Trophoblast cell (in vitro differentiated cells and primary cell): ENCODE results near the gene PPP1R15A.

ENCODE experiments used
- DNase-seq, 2 donors: peaks; one replicate each; pipeline ENCODE4 v3.0.0-alpha.2; 2016
- H2AFZ ChIP-seq: 2 replicates; pipeline ENCODE4 v1.6.1; 2013; ENCODE audit warnings: low read length, moderate library complexity, mild to moderate bottlenecking; ENCODE audit not compliant: insufficient read depth, poor library complexity
- H2AK5ac ChIP-seq: 2 replicates; pipeline ENCODE4 v1.6.1; 2013; ENCODE audit warnings: mild to moderate bottlenecking, low read length
- H2BK120ac ChIP-seq: 2 replicates; pipeline ENCODE4 v1.6.1; 2013; ENCODE audit warnings: low read length, mild to moderate bottlenecking, moderate library complexity; ENCODE audit not compliant: insufficient read depth, poor library complexity
- H2BK12ac ChIP-seq: 2 replicates; pipeline ENCODE4 v1.6.1; 2013; ENCODE audit warnings: mild to moderate bottlenecking, low read length, moderate library complexity
- H2BK5ac ChIP-seq: 2 replicates; pipeline ENCODE4 v1.6.1; 2013; ENCODE audit warnings: low read length, low read depth, moderate library complexity, mild to moderate bottlenecking; ENCODE audit not compliant: poor library complexity
- H3K14ac ChIP-seq: 2 replicates; pipeline ENCODE4 v1.6.1; 2013; ENCODE audit warnings: mild to moderate bottlenecking, low read length
- H3K18ac ChIP-seq: 2 replicates; pipeline ENCODE4 v1.6.1; 2013; ENCODE audit warnings: mild to moderate bottlenecking, low read length
- H3K23ac ChIP-seq: 2 replicates; pipeline ENCODE4 v1.6.1; 2013; ENCODE audit warnings: low read length
- H3K27ac ChIP-seq: 2 replicates; pipeline ENCODE4 v1.5.1; 2013; ENCODE audit warnings: low read depth, mild to moderate bottlenecking, inconsistent platforms, low read length, moderate library complexity
- H3K27me3 ChIP-seq: 2 replicates; pipeline ENCODE4 v1.6.1; 2013; ENCODE audit warnings: inconsistent platforms, mild to moderate bottlenecking, low read length, moderate library complexity; ENCODE audit not compliant: insufficient read depth
- H3K36me3 ChIP-seq, 2 experiments: 1 replicate in 1 of 2; 2 replicates in 1 of 2; pipeline ENCODE4 v1.6.1; 2013; ENCODE audit warnings: low read length in 2 of 2, mild to moderate bottlenecking in 2 of 2, moderate library complexity in 1 of 2; ENCODE audit not compliant: insufficient read depth in 2 of 2, control insufficient read depth in 1 of 2
- H3K4ac ChIP-seq: 2 replicates; pipeline ENCODE4 v1.6.1; 2013; ENCODE audit warnings: low read depth, mild to moderate bottlenecking, low read length, moderate library complexity
- H3K4me1 ChIP-seq, 2 experiments: 1 replicate in 1 of 2; 2 replicates in 1 of 2; pipeline ENCODE4 v1.6.1; 2013; ENCODE audit warnings: low read length in 2 of 2, mild to moderate bottlenecking in 2 of 2, moderate library complexity in 1 of 2; ENCODE audit not compliant: insufficient read depth in 2 of 2, control insufficient read depth in 1 of 2
- H3K4me2 ChIP-seq: 2 replicates; pipeline ENCODE4 v1.6.1; 2013; ENCODE audit warnings: inconsistent platforms, mild to moderate bottlenecking, low read length, moderate library complexity
- H3K4me3 ChIP-seq: 2 replicates; pipeline ENCODE4 v1.5.1; 2013; ENCODE audit warnings: mild to moderate bottlenecking, low read depth, low read length, inconsistent platforms
- H3K79me1 ChIP-seq: one replicate; pipeline ENCODE4 v1.6.1; 2013; ENCODE audit warnings: low read length
- H3K79me2 ChIP-seq: 2 replicates; pipeline ENCODE4 v1.6.1; 2013; ENCODE audit warnings: low read length, mild to moderate bottlenecking; ENCODE audit not compliant: control insufficient read depth, insufficient read depth, poor library complexity
- H3K9ac ChIP-seq: 2 replicates; pipeline ENCODE4 v1.6.1; 2013; ENCODE audit warnings: mild to moderate bottlenecking, low read length
- H3K9me3 ChIP-seq: 2 replicates; pipeline ENCODE4 v1.6.1; 2013; ENCODE audit warnings: low read depth, mild to moderate bottlenecking, control low read depth, inconsistent platforms, low read length; ENCODE audit not compliant: insufficient read depth
- H4K12ac ChIP-seq: 2 replicates; pipeline ENCODE4 v1.6.1; 2013; ENCODE audit warnings: low read depth, mild to moderate bottlenecking, low read length, moderate library complexity
- H4K8ac ChIP-seq: 2 replicates; pipeline ENCODE4 v1.6.1; 2013; ENCODE audit warnings: low read depth, mild to moderate bottlenecking, low read length, moderate library complexity
- H4K91ac ChIP-seq: one replicate; pipeline ENCODE4 v1.6.1; 2013; ENCODE audit warnings: low read depth, mild to moderate bottlenecking, low read length, moderate library complexity
- WGBS: extraction: QIAGEN DNeasy Blood & Tissue Kit; methylation state at CpG from one replicate; pipeline ENCODE4 v1.1.7; 2013; ENCODE audit warnings: missing lambda C conversion rate; ENCODE audit not compliant: insufficient read length, insufficient coverage; ENCODE audit errors: extremely low coverage; 5-methylcytosine and 5-hydroxymethylcytosine counted together

The PPP1R15A gene

GRCh38 chr19:48862827-48863226 is 9.4 kb upstream of the PPP1R15A start:
- H3K18ac ChIP-seq: no peak overlapping the region
- no peak overlapping the region for H2BK5ac ChIP-seq
- H3K4me2 ChIP-seq: no peak overlapping the region
- no CpG with 5 or more reads among the region's 7 CpGs for WGBS
- no peak overlapping the region for H4K12ac ChIP-seq
- no peak for DNase-seq
- H3K79me1 ChIP-seq: no peaks in the 10 kb centered on the region
- no peak overlapping the region for H3K14ac ChIP-seq
- H4K91ac ChIP-seq: no peak overlapping the region
- no peak overlapping the region for H3K9ac ChIP-seq
- H3K27me3 ChIP-seq: no peaks in the 10 kb centered on the region
- H2BK120ac ChIP-seq: no peak overlapping the region
- no peak overlapping the region for H3K4me3 ChIP-seq
- H3K36me3 ChIP-seq: no peaks in the 10 kb centered on the region
- H4K8ac ChIP-seq: no peak overlapping the region
- no peak overlapping the region for H2AK5ac ChIP-seq
- no peaks in the 10 kb centered on the region for H3K9me3 ChIP-seq
- H3K23ac ChIP-seq: no peak overlapping the region
- H3K79me2 ChIP-seq: no peaks in the 10 kb centered on the region
- no peak overlapping the region for H2BK12ac ChIP-seq
- H3K4me1 ChIP-seq: no peaks in the 10 kb centered on the region
- H2AFZ ChIP-seq: no peak overlapping the region
- H3K4ac ChIP-seq: no peak overlapping the region
- no peak overlapping the region for H3K27ac ChIP-seq

- Histone ChIP-seq H3K9me3 (no peaks in the 10 kb centered on the region), H2BK120ac (no peak overlapping the region), H2BK12ac (no peak overlapping the region), H3K18ac (no peak overlapping the region), H3K4ac (no peak overlapping the region), H3K79me2 (no peaks in the 10 kb centered on the region), H3K27ac (no peak overlapping the region), H3K36me3 (no peaks in the 10 kb centered on the region), H3K4me3 (no peak overlapping the region), H3K27me3 (no peaks in the 10 kb centered on the region), H2BK5ac (no peak overlapping the region), H4K8ac (no peak overlapping the region), H2AFZ (no peak overlapping the region), H3K4me1 (peaks cover 0 to 5% of the 10 kb centered on the region in 2 experiments), H4K91ac (no peak overlapping the region), H3K9ac (no peak overlapping the region), H2AK5ac (no peak overlapping the region), H3K23ac (no peak overlapping the region), H3K4me2 (no peak overlapping the region), H4K12ac (no peak overlapping the region), H3K14ac (no peak overlapping the region), H3K79me1 (peaks cover 5% of the 10 kb centered on the region)
- no CpG with 5 or more reads among the region's 6 CpGs for whole genome bisulfite sequencing
- no peak for DNase-seq
Observed at GRCh38 chr19:48866692-48867091, 5.5 kb upstream of the PPP1R15A start.

GRCh38 chr19:48867123-48867745 is 5.0 kb upstream of the PPP1R15A start:
- WGBS: no CpG with 5 or more reads among the region's 14 CpGs
- no peak overlapping the region for H3K27ac ChIP-seq
- H3K36me3 ChIP-seq: no peaks in the 10 kb centered on the region
- no peak overlapping the region for H3K9ac ChIP-seq
- no peak overlapping the region for H3K4ac ChIP-seq
- no peak overlapping the region for H2BK5ac ChIP-seq
- peak overlapping the region; percentile 61 for H4K8ac ChIP-seq
- H3K18ac ChIP-seq: no peak overlapping the region
- peaks cover 0 to 5% of the 10 kb centered on the region in 2 experiments for H3K4me1 ChIP-seq
- H3K79me2 ChIP-seq: no peaks in the 10 kb centered on the region
- no peak for DNase-seq
- H3K4me3 ChIP-seq: no peak overlapping the region
- no peak overlapping the region for H2BK12ac ChIP-seq
- H3K9me3 ChIP-seq: no peaks in the 10 kb centered on the region
- H3K23ac ChIP-seq: no peak overlapping the region
- no peak overlapping the region for H4K12ac ChIP-seq
- no peak overlapping the region for H2AFZ ChIP-seq
- no peak overlapping the region for H4K91ac ChIP-seq
- peaks cover 6% of the 10 kb centered on the region for H3K79me1 ChIP-seq
- H3K27me3 ChIP-seq: no peaks in the 10 kb centered on the region
- no peak overlapping the region for H3K14ac ChIP-seq
- peak overlapping the region; percentile 19 for H2AK5ac ChIP-seq
- no peak overlapping the region for H3K4me2 ChIP-seq
- no peak overlapping the region for H2BK120ac ChIP-seq

GRCh38 chr19:48867746-48868113 is 4.5 kb upstream of the PPP1R15A start:
- Histone ChIP-seq H3K4me1 (peaks cover 0 to 5% of the 10 kb centered on the region in 2 experiments), H4K91ac (peak overlapping the region; percentile 41), H3K14ac (no peak overlapping the region), H3K9ac (no peak overlapping the region), H2AK5ac (peak overlapping the region; percentile 19), H2BK12ac (no peak overlapping the region), H3K9me3 (peaks cover 2% of the 10 kb centered on the region), H3K79me1 (peaks cover 11% of the 10 kb centered on the region), H2AFZ (no peak overlapping the region), H2BK120ac (peak overlapping the region; percentile 41), H3K36me3 (no peaks in the 10 kb centered on the region), H2BK5ac (no peak overlapping the region), H4K12ac (no peak overlapping the region), H3K4me3 (no peak overlapping the region), H3K27ac (no peak overlapping the region), H3K23ac (no peak overlapping the region), H3K79me2 (peaks cover 5% of the 10 kb centered on the region), H3K18ac (no peak overlapping the region), H3K4ac (no peak overlapping the region), H3K4me2 (no peak overlapping the region), H3K27me3 (no peaks in the 10 kb centered on the region), H4K8ac (peak overlapping the region; percentile 61)
- WGBS: no CpG with 5 or more reads among the region's 7 CpGs
- no peak for DNase-seq
